HCT116 (cell line): ENCODE measurements around the gene MAP2K5. TPM values are rescaled to one million over a fixed set of nuclear protein-coding genes. Genes with fewer than 3 reads are reported as not detected.

Source experiments
- ATAC-seq: fragments of 200-7000 bp; cut with Tn5 transposase; 2 replicates; pipeline ENCODE4 v1.9.1; 2020; ENCODE audit warnings: mild to moderate bottlenecking, moderate library complexity
- BruUV-seq: library from RNA; stranded (reverse); fragments of 400-500 nt; replicated peaks from 2 replicates; lab custom pipeline; 2021; lab: Mats Ljungman, UMichigan
- CTCF ChIA-PET: fragments of 300-600 bp; sonication (Branson Sonifier 250); formaldehyde crosslinking; loops from one replicate; lab custom pipeline; 2021; ENCODE audit warnings: antibody characterized with exemption; lab: Charles Lee
- POLR2A ChIA-PET: fragments of 300-600, 350-600 bp; sonication (Branson Sonifier 250); formaldehyde crosslinking; loops from one replicate; lab custom pipeline; 2021; ENCODE audit warnings: antibody characterized with exemption; lab: Charles Lee
- RAD21 ChIA-PET, 2 experiments: fragments of 300-600 bp; sonication (Branson Sonifier 250); formaldehyde crosslinking; loops; one replicate each; lab custom pipeline; 2023; ENCODE audit warnings: low total read pairs in 2 of 2; ENCODE audit not compliant: uncharacterized antibody in 2 of 2, unreplicated experiment in 2 of 2, low non-redundant PET in 1 of 2; lab: Charles Lee
- DNase-seq: peaks from one replicate; pipeline ENCODE4 v3.0.0-alpha.2; 2010; ENCODE audit warnings: low read depth, low spot score
- H2AFZ ChIP-seq: fragments of 200-600 bp; shearing (Covaris generic), sonication (generic); 2 replicates; pipeline ENCODE4 v1.6.1; 2017; ENCODE audit warnings: low read depth, mixed run types, mixed read lengths, antibody characterized with exemption, low read length; ENCODE audit not compliant: poor library complexity, severe bottlenecking
- H3K27ac ChIP-seq: 2 replicates; pipeline ENCODE4 v1.5.1; 2012; ENCODE audit warnings: low read depth, low read length
- H3K27me3 ChIP-seq: fragments of 200-600 bp; sonication (generic); 2 replicates; pipeline ENCODE4 v1.6.1; 2016; ENCODE audit warnings: mixed run types, low read length, mixed read lengths; ENCODE audit not compliant: insufficient read depth
- H3K36me3 ChIP-seq, 2 experiments: fragments of 200-500 bp in 1 of 2; fragments of 200-600 bp in 1 of 2; sonication (Bioruptor generic) in 1 of 2; sonication (generic) in 1 of 2; 2 replicates each; pipeline versions ENCODE4 v1.5.1 to v1.6.1; 2014 to 2016; ENCODE audit warnings: low read length in 2 of 2, inconsistent platforms in 1 of 2, mixed read lengths in 1 of 2, mixed run types in 1 of 2; ENCODE audit not compliant: insufficient read depth in 2 of 2, control insufficient read depth in 1 of 2
- H3K4me1 ChIP-seq, 2 experiments: fragments of 200-600 bp in 1 of 2; sonication (generic) in 1 of 2; 2 replicates each; pipeline versions ENCODE4 v1.5.1 to v1.6.1; 2012 to 2017; ENCODE audit warnings: low read length in 2 of 2, inconsistent platforms in 1 of 2, mild to moderate bottlenecking in 1 of 2, mixed read lengths in 1 of 2, mixed run types in 1 of 2, moderate library complexity in 1 of 2; ENCODE audit not compliant: insufficient read depth in 2 of 2, control insufficient read depth in 1 of 2
- H3K4me2 ChIP-seq: fragments of 200-600 bp; sonication (generic); 2 replicates; pipeline ENCODE4 v1.6.1; 2017; ENCODE audit warnings: mixed run types, low read length, mixed read lengths
- H3K4me3 ChIP-seq, 2 experiments: fragments of 200-600 bp in 1 of 2; sonication (generic) in 1 of 2; replicated peaks in 1 of 2; 2 replicates each; pipeline ENCODE4 v1.5.1; 2011 to 2016; ENCODE audit warnings: low read length in 2 of 2, control low read depth in 1 of 2, low read depth in 1 of 2, mild to moderate bottlenecking in 1 of 2, mixed read lengths in 1 of 2, mixed run types in 1 of 2
- H3K79me2 ChIP-seq: fragments of 200-600 bp; sonication (generic); 2 replicates; pipeline ENCODE4 v1.6.1; 2017; ENCODE audit warnings: mild to moderate bottlenecking, mixed run types, low read length, moderate library complexity, mixed read lengths; ENCODE audit not compliant: insufficient read depth
- H3K9ac ChIP-seq: fragments of 200-600 bp; sonication (generic); 2 replicates; pipeline ENCODE4 v1.6.1; 2016; ENCODE audit warnings: low read length, mixed read lengths
- H3K9me2 ChIP-seq: fragments of 200-600 bp; sonication (generic), shearing (Covaris generic); 2 replicates; pipeline ENCODE4 v1.6.1; 2017; ENCODE audit warnings: mixed run types, mild to moderate bottlenecking, moderate library complexity; ENCODE audit not compliant: insufficient read depth
- H3K9me3 ChIP-seq, 2 experiments: fragments of 200-500 bp in 1 of 2; fragments of 200-600 bp in 1 of 2; sonication (Bioruptor generic) in 1 of 2; sonication (generic) in 1 of 2; 2 replicates each; pipeline ENCODE4 v1.6.1; 2014 to 2017; ENCODE audit warnings: low read length in 2 of 2, mixed read lengths in 2 of 2, inconsistent platforms in 1 of 2, low read depth in 1 of 2, mild to moderate bottlenecking in 1 of 2, mixed run types in 1 of 2, moderate library complexity in 1 of 2; ENCODE audit not compliant: control insufficient read depth in 1 of 2, insufficient read depth in 1 of 2
- H4K20me1 ChIP-seq: fragments of 200-600 bp; sonication (generic), shearing (Covaris generic); 2 replicates; pipeline ENCODE4 v1.6.1; 2017; ENCODE audit warnings: mixed run types, mild to moderate bottlenecking, moderate library complexity; ENCODE audit not compliant: insufficient read depth
- CBX3 ChIP-seq: IDR thresholded peaks from 2 replicates; pipeline ENCODE4 v1.6.1; 2012; ENCODE audit warnings: low read depth
- CEBPB ChIP-seq: IDR thresholded peaks from 2 replicates; pipeline ENCODE4 v1.6.1; 2012; ENCODE audit warnings: low read depth
- ELF1 ChIP-seq: IDR thresholded peaks from 2 replicates; pipeline ENCODE4 v1.6.1; 2012; ENCODE audit warnings: low read depth, borderline replicate concordance
- EZH2 ChIP-seq: fragments of 200-600 bp; sonication (generic); IDR thresholded peaks from 2 replicates; pipeline ENCODE4 v1.6.1; 2017; ENCODE audit warnings: antibody characterized with exemption, mixed run types
- JUND ChIP-seq: IDR thresholded peaks from 2 replicates; pipeline ENCODE4 v1.6.1; 2012
- SIN3A ChIP-seq: IDR thresholded peaks from 2 replicates; pipeline ENCODE4 v1.6.1; 2012; ENCODE audit warnings: low read depth
- SP1 ChIP-seq: IDR thresholded peaks from 2 replicates; pipeline ENCODE4 v1.6.1; 2012; ENCODE audit warnings: low read depth
- SRF ChIP-seq: IDR thresholded peaks from 2 replicates; pipeline ENCODE4 v1.6.1; 2012; ENCODE audit warnings: low read depth
- YY1 ChIP-seq: IDR thresholded peaks from 2 replicates; pipeline ENCODE4 v1.6.1; 2011; ENCODE audit warnings: low read length, low read depth, moderate library complexity, mild to moderate bottlenecking; ENCODE audit not compliant: insufficient replicate concordance; ENCODE audit errors: extremely low read depth
- ZFX ChIP-seq: fragments of 450-650 bp; IDR thresholded peaks from 2 replicates; pipeline ENCODE4 v1.6.1; 2017
- intact Hi-C: fragments of 100-400 bp; cut with micrococcal nuclease; formaldehyde crosslinking; loops from 2 replicates; pipeline ENCODE4 v1.10.0; 2022
- total RNA-seq: library from RNA; stranded (reverse); gene quantifications from one replicate; pipeline ENCODE4 v1.2.1, GENCODE V29; 2021; ENCODE audit not compliant: unreplicated experiment
- TF ChIP-seq, protein P1 (sequence below): IDR thresholded peaks from 2 replicates; pipeline ENCODE4 v1.6.1; 2011; ENCODE audit warnings: mild to moderate bottlenecking, low read length, moderate library complexity; ENCODE audit not compliant: insufficient replicate concordance; ENCODE audit errors: extremely low read depth
- TF ChIP-seq, protein P2 (sequence below), 3 experiments: fragments of 200-600 bp in 1 of 3; sonication (generic) in 1 of 3; IDR thresholded peaks in 2 of 3; conservative IDR thresholded peaks in 1 of 3; 2 replicates each; pipeline ENCODE4 v1.5.1; 2012 to 2017; ENCODE audit warnings: low read depth in 2 of 3, low read length in 2 of 3, antibody characterized with exemption in 1 of 3, borderline replicate concordance in 1 of 3, control low read depth in 1 of 3, mild to moderate bottlenecking in 1 of 3, mixed read lengths in 1 of 3, mixed run types in 1 of 3, moderate library complexity in 1 of 3; ENCODE audit not compliant: insufficient read depth in 1 of 3

MAP2K5 gene
- total RNA-seq, 1 experiment from 2014 or later: 15.6 TPM

DNA sequence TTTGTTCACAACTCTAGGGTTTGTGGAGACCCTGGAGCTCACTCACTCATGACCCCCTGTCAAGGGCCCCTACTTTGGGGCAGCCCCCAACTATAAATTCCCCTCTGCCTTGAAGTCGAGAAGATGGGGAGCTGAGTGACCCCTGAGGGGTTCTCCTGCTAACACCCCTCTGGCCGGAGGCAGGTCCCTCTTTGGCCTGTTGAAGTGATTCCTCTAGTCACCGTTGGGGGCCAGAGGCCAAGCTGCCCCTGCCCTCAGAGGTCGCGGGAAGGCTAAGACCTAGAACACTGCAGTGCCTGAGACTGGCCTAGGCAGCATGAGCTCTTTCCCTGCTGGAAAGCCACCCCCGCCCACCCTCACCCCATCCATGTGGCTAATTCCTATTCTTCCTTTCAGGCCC is 267.4 kb downstream of the MAP2K5 start:
- H3K27me3 ChIP-seq: no peaks in the 10 kb centered on the region
- H3K9ac ChIP-seq: no peak overlapping the region
- intact Hi-C loops: no loop called here
- no peaks in the 10 kb centered on the region for H3K79me2 ChIP-seq
- no TSS peak for BruUV-seq
- ChIA-PET POLR2A (no interaction called here), CTCF (no interaction called here), RAD21 (no interaction called here)
- H4K20me1 ChIP-seq: no peaks in the 10 kb centered on the region
- no peaks in the 10 kb centered on the region for H3K9me2 ChIP-seq
- DNase-seq (no peak), ATAC-seq (no peak)
- no peak overlapping the region for H3K4me2 ChIP-seq
- TF ChIP-seq ELF1: no peak
- TF ChIP-seq, protein P1, sequence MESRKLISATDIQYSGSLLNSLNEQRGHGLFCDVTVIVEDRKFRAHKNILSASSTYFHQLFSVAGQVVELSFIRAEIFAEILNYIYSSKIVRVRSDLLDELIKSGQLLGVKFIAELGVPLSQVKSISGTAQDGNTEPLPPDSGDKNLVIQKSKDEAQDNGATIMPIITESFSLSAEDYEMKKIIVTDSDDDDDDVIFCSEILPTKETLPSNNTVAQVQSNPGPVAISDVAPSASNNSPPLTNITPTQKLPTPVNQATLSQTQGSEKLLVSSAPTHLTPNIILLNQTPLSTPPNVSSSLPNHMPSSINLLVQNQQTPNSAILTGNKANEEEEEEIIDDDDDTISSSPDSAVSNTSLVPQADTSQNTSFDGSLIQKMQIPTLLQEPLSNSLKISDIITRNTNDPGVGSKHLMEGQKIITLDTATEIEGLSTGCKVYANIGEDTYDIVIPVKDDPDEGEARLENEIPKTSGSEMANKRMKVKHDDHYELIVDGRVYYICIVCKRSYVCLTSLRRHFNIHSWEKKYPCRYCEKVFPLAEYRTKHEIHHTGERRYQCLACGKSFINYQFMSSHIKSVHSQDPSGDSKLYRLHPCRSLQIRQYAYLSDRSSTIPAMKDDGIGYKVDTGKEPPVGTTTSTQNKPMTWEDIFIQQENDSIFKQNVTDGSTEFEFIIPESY: no peak
- no peak overlapping the region for H2AFZ ChIP-seq
- no peaks in the 10 kb centered on the region for H3K36me3 ChIP-seq
- H3K4me1 ChIP-seq: no peaks in the 10 kb centered on the region
- H3K27ac ChIP-seq: no peak overlapping the region
- no peak overlapping the region for H3K4me3 ChIP-seq
- no peaks in the 10 kb centered on the region for H3K9me3 ChIP-seq

DNA sequence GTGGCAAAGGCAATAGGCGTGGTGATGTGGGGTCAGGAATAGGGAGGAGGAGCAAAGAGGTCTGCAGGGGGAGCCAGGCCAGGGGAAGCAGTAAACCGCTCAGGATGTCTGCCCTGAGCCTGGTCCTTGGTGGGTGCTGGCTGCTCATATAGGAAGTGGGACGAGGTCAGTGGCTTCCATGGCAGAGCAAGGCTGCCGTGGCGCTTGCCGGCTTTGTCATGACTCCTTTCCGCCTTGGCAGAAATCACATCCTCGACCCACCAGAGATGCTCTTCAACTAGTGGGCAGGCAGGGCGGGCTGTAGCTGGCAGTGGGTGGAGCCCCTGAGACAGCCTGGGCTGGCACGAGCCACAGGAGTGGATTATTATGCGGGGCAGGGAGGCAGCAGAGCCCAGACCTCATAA is 269.7 kb downstream of the MAP2K5 start:
- Histone ChIP-seq H4K20me1 (no peaks in the 10 kb centered on the region), H3K4me1 (no peaks in the 10 kb centered on the region), H3K9me3 (no peaks in the 10 kb centered on the region), H2AFZ (no peak overlapping the region), H3K27me3 (no peaks in the 10 kb centered on the region), H3K4me3 (no peak overlapping the region), H3K36me3 (no peaks in the 10 kb centered on the region), H3K9me2 (no peaks in the 10 kb centered on the region), H3K4me2 (no peak overlapping the region), H3K79me2 (no peaks in the 10 kb centered on the region), H3K27ac (no peak overlapping the region), H3K9ac (no peak overlapping the region)
- RAD21 ChIA-PET: no interaction called here
- CTCF ChIA-PET: no interaction called here
- DNase-seq (no peak), ATAC-seq (no peak)
- POLR2A ChIA-PET: no interaction called here
- intact Hi-C loops: no loop called here
- no TSS peak for BruUV-seq
- TF ChIP-seq SRF: no peak
- no peak for TF ChIP-seq YY1
- TF ChIP-seq, protein P1: no peak
- no peak for TF ChIP-seq JUND
- TF ChIP-seq, protein P2, sequence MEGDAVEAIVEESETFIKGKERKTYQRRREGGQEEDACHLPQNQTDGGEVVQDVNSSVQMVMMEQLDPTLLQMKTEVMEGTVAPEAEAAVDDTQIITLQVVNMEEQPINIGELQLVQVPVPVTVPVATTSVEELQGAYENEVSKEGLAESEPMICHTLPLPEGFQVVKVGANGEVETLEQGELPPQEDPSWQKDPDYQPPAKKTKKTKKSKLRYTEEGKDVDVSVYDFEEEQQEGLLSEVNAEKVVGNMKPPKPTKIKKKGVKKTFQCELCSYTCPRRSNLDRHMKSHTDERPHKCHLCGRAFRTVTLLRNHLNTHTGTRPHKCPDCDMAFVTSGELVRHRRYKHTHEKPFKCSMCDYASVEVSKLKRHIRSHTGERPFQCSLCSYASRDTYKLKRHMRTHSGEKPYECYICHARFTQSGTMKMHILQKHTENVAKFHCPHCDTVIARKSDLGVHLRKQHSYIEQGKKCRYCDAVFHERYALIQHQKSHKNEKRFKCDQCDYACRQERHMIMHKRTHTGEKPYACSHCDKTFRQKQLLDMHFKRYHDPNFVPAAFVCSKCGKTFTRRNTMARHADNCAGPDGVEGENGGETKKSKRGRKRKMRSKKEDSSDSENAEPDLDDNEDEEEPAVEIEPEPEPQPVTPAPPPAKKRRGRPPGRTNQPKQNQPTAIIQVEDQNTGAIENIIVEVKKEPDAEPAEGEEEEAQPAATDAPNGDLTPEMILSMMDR (IDR thresholded peaks at IDR 0.05 in 2 of 3, conservative IDR thresholded peaks at IDR 0.05 in 1 of 3; ENCODE audit: borderline replicate concordance in 1 of 3, insufficient read depth in 1 of 3, low read depth in 2 of 3, low read length in 2 of 3): no peak
- TF ChIP-seq SIN3A: no peak
- TF ChIP-seq SP1: no peak
- TF ChIP-seq ZFX: no peak
- TF ChIP-seq CBX3: no peak
- TF ChIP-seq CEBPB: no peak
- TF ChIP-seq EZH2: no peak
